ENCODE results near the gene TMEM41A. TPM values are rescaled to one million over a fixed set of nuclear protein-coding genes. Genes with fewer than 3 reads are reported as not detected.

The TMEM41A gene
- total RNA-seq, result 10 to 100 TPM; 20.6 to 22.0 TPM

- POLR2A ChIA-PET, result interaction anchor here (0.6 to 1.3 kb wide), 4 partner anchors 60 to 465 kb away, joined by 4 to 7 read pairs (median 5); partner anchors contain the start of gene SENP2
Measured at GRCh38 chr3:185498503-185499396, at the start of gene TMEM41A. Gene TMEM41A (minus strand): TSS chr3:185499035. CDS start chr3:185498961, 74 bp downstream.

GRCh38 chr3:185540695-185541094, 41.9 kb upstream of the TMEM41A start:
- ChIA-PET CTCF (interaction anchor here (0.7 kb wide), 1 partner anchor 747 kb away, joined by 3 read pairs; no protein-coding TSS in a partner anchor), POLR2A (no interaction called here)

More at GRCh38 chr3:185498503-185499396, at the start of gene TMEM41A:
- CTCF ChIA-PET, result interaction anchor here (1.0 kb wide), 3 partner anchors 10 to 76 kb away, joined by 3 to 7 read pairs (median 4); no protein-coding TSS in a partner anchor

DNA sequence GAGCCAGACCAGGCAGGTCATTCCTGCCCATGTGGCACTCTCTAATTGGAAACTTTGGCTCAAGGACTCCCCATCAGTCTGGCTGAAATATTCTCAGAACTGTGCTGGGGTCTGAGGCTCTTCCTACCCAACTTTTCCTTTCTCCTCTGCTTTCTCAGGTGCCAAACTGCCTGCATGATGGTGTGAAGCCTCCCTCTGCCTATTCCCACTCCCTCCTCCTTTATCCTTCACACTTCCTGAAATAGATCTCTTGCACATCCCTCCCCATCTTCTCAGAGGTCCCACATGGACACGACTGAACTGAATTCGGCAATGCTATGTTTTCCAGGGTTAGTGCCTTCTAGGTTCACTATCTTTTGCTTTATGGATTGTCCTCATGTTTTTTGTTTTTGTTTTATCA, 41.1 kb upstream of the TMEM41A start:
- POLR2A ChIA-PET, result no interaction called here
- CTCF ChIA-PET, result interaction anchor here (0.7 kb wide), 1 partner anchor 746 kb away, joined by 3 read pairs; no protein-coding TSS in a partner anchor

GRCh38 chr3:185537369-185537970, 38.6 kb upstream of the TMEM41A start:
- CTCF ChIA-PET, result interaction anchor here (0.6 kb wide), 1 partner anchor 23 kb away, joined by 4 read pairs; no protein-coding TSS in a partner anchor
- POLR2A ChIA-PET, result no interaction called here

DNA sequence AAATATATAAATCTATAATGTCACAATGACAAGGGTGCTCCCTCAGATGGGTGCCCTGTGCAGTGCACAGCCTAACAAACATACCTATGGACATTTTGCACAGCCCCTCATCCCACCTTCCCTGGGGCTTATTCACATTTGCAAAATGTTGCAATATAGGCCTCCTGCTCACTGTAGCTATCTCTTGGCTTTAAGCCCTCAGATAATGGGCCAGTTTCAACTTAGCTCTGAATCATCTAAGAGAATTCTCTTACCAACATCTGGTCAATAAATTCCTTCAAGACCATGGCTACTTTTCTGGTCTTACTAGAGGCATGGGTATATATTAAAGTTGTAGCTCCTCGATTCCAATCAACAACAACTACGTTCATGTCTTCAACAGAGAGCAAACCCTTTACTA, 35.7 kb upstream of the TMEM41A start:
- ChIA-PET POLR2A (no interaction called here), CTCF (no interaction called here)

- POLR2A ChIA-PET, result interaction anchor here (0.6 kb wide), 1 partner anchor 12 kb away, joined by 3 read pairs; no protein-coding TSS in a partner anchor
- CTCF ChIA-PET, result no interaction called here
Measured at GRCh38 chr3:185532901-185533300, 34.1 kb upstream of the TMEM41A start.

DNA sequence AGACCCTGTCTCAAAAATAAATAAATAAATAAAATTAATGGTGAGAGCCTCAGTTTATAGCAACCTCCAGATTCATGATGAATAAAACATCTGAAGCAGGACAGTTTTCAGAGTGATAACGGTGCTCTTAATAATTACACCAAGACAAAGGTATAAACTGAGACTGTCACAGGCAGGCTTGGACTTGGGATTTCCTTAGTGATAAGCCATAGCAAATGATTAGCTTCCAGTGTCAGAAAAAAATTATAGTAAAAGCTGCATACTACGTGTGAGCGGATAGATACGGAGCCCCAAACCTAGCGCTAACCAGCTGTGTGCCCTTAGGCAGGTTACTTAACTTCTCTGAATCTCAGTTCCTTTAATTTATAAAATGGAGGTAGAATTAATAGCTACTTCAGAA, 32.0 kb upstream of the TMEM41A start:
- CTCF ChIA-PET, result interaction anchor here (1.4 kb wide), 1 partner anchor 28 kb away, joined by 4 read pairs; no protein-coding TSS in a partner anchor
- POLR2A ChIA-PET, result no interaction called here

- ChIA-PET POLR2A (no interaction called here), CTCF (no interaction called here)
Measured at GRCh38 chr3:185528532-185528931, 29.7 kb upstream of the TMEM41A start.

- ChIA-PET CTCF (no interaction called here), POLR2A (no interaction called here)
Measured at GRCh38 chr3:185527364-185527763, 28.5 kb upstream of the TMEM41A start.

DNA sequence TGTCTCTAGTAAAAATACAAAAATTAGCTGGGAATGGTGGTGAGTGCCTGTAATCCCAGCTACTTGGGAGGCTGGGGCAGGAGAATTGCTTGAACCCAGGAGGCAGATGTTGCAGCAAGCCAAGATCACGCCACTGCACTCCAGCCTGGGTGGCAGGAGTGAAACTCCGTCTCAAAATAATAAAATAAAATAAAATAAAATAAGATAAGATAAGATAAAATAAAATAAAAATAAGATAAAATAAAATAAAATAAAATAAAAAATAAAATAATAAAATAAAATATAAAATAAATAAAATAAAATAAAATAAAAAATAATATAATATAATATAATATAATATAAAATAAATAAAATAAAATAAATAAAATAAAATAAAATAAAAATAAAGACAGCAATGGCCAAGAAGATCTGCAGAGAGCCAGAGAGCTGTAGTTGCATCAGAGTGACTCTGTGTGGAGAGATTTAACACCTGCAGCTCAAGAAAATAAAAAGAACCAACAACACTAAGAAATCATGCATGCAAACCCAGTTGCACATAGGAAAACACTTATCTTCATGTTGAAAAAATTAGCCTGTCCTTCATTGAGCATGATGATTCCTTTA, 27.6 kb upstream of the TMEM41A start:
- ChIA-PET CTCF (no interaction called here), POLR2A (interaction anchor here (0.6 kb wide), 1 partner anchor 20 kb away, joined by 3 read pairs; no protein-coding TSS in a partner anchor)

DNA sequence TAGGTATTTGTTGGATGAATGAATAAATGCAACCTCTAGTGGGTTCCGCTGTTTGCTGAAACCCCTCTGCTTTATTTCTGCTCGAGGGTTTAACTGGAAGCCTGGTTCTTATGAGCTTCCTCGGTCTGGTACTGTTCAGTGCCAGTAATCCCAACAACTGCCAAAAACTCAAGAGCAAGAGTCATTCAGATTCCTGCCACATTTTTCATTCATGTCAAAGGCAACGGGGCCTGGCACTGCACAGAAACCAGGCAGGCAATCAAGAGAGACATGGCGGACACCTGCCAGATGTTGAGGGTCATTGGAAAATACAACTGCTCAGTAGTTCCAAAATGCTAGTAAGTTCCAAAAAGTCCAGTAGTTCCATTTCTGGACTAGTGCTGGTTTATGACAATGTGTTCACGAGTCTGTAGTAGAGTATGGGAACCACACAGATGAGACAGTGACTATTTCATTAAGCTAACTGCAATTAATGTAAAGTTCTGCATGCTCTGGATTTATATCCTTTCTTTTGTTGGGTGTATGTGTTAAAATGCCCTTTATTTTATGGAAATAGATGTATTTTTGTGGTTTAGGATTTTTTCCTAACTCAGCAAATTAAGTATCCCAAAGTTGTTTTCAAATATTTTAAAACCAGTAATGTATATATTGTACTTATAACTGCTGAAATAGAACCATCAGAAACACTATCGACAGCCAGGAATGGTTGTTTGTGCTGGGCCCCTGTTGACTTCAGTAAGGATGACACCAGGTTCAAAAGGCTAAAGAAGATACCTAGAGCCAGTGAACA, 22.7 kb upstream of the TMEM41A start:
- ChIA-PET CTCF (no interaction called here), POLR2A (no interaction called here)

DNA sequence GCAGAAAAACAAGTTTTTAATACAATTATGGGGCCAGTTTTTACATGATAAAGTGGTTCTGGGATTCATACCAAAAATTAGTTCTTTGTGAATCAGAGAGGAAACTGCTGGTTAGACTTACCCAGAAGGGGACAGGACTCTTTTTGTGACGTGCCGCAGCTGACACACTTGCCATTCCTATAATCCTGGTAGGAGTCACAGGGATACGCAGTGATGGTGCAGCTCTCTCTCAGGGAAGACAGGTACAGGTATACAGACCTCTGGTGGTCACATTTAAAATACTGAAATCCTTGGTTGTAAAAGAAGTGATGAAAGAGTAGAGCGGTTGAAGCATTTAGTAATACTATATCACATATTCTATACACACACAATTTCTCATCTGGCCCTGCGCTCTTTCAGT, 20.2 kb upstream of the TMEM41A start:
- ChIA-PET CTCF (no interaction called here), POLR2A (no interaction called here)

GRCh38 chr3:185517387-185518130, 18.7 kb upstream of the TMEM41A start:
- POLR2A ChIA-PET, result no interaction called here
- CTCF ChIA-PET, result no interaction called here

DNA sequence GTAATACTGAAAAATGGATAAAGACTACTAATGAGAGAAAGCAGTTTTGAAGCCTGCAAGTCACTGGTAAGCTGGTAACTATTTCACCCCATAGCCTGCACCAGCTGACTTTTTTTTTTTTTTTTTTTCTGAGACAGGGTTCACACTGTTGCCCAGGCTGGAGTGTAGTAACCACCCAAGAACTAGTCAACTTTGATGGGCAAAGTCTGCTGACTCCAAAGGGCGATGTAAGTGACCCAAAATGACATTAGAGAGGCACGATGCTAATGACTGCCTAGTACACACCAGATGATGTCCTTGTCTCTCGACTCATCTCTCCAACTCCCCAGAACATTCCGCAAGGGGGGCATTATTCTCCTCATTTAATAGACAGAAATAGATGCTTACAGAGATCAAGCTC, 12.9 kb upstream of the TMEM41A start:
- ChIA-PET POLR2A (no interaction called here), CTCF (no interaction called here)

GRCh38 chr3:185508335-185508991, 9.6 kb upstream of the TMEM41A start:
- ChIA-PET CTCF (no interaction called here), POLR2A (no interaction called here)

DNA sequence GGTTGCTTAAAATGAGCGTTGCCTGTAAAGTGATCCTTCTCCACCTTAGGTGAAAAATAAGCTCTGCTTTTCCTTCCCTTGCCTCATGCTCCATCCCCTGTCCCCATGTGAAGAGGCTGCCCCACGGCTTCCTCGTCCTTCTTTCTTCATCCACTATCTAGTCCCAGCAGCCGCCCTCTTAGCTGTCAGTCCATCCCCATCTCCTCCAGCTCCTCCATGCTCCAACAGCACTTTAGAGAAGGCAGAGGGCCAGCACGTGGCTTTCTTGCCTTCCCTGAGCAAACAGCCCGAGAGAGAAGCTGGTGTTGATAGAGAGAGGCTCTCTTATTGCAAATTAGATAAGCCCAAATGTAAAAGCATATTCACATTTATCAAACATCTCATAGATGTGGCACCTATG, 9.0 kb upstream of the TMEM41A start:
- CTCF ChIA-PET, result no interaction called here
- POLR2A ChIA-PET, result no interaction called here

DNA sequence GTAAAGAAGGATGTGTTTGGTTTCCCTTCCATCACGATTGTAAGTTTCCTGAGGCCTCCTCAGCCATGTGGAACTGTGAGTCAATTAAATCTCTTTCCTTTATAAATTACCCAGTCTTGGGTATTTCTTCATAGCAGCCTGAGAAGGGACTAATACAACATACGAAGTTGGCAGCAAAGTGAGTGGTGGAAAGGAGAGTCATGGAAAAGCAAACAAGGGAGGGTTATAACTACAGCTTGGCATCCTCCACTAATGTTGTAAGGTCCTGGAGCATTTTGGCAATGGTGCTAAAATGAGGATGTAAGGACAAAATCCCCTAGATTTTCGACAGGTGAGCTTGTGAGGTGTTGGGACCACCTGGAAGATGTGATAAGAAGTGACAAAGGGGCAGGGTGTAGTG, 5.8 kb upstream of the TMEM41A start:
- ChIA-PET POLR2A (no interaction called here), CTCF (no interaction called here)

DNA sequence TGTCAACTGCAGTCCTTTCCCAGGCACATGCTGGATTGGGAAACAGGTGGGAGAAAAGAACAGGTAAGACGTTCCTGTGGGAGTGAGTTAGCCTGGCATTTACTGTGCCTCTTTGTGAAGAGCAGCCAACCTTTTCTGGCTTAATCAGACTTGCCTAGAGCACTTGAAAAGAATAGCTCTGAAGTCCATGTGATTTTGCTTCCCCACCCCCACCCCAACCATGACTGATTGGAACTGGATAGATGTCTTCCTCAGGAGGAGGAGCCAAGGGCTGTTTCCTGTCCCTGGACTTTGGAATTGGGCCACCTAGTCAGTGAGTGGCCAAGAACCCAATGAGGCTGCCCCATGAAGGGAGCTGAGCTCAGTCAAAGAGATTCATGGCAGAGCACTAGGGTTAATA, 4.7 kb upstream of the TMEM41A start:
- ChIA-PET POLR2A (interaction anchor here (0.5 kb wide), 1 partner anchor 155 kb away, joined by 4 read pairs; no protein-coding TSS in a partner anchor), CTCF (no interaction called here)

All from activated CD8-positive, alpha-beta memory T cell treated with anti-CD3 and anti-CD28 coated beads for 36 hours (primary cell).